NB4 (cell line): ENCODE results near the gene EEF1AKMT2.

ENCODE experiments used
- DNase-seq: peaks from one replicate; pipeline ENCODE4 v3.0.0; 2010; ENCODE audit warnings: low read depth
- H3K4me3 ChIP-seq: one replicate; pipeline ENCODE4 v1.5.1; 2011; ENCODE audit warnings: mild to moderate bottlenecking, low read depth, low read length, moderate library complexity
- CTCF ChIP-seq: IDR thresholded peaks from one replicate; pipeline ENCODE4 v1.5.1; 2012; ENCODE audit warnings: low read depth, low read length
- MAX ChIP-seq: IDR thresholded peaks from 2 replicates; pipeline ENCODE4 v1.6.1; 2011; ENCODE audit warnings: low read depth, low read length
- MYC ChIP-seq: IDR thresholded peaks from 2 replicates; pipeline ENCODE4 v1.6.1; 2011; ENCODE audit warnings: low read depth, low read length
- POLR2A ChIP-seq: IDR thresholded peaks from 2 replicates; pipeline ENCODE4 v1.6.1; 2011; ENCODE audit warnings: mild to moderate bottlenecking; ENCODE audit not compliant: insufficient read length; ENCODE audit errors: extremely low read depth

EEF1AKMT2 gene

GRCh38 chr10:124727361-124727960 is 64.2 kb downstream of the EEF1AKMT2 start:
- TF ChIP-seq MYC (no peak), MAX (no peak), POLR2A (no peak), CTCF (no peak)
- no peak overlapping the region for H3K4me3 ChIP-seq

GRCh38 chr10:124725791-124726190 is 65.9 kb downstream of the EEF1AKMT2 start:
- DNase-seq = no peak
- TF ChIP-seq CTCF = no peak
- TF ChIP-seq MAX = no peak
- no peak for TF ChIP-seq POLR2A
- no peak for TF ChIP-seq MYC
- no peak overlapping the region for H3K4me3 ChIP-seq

More at GRCh38 chr10:124727361-124727960, 64.2 kb downstream of the EEF1AKMT2 start:
- no peak for DNase-seq

GRCh38 chr10:124725171-124725631 is 66.5 kb downstream of the EEF1AKMT2 start:
- no peak overlapping the region for H3K4me3 ChIP-seq
- DNase-seq = no peak
- TF ChIP-seq POLR2A (no peak), CTCF (no peak), MAX (no peak), MYC (no peak)

- no peak for DNase-seq
- H3K4me3 ChIP-seq = no peak overlapping the region
Measured at GRCh38 chr10:124724279-124725027, 67.2 kb downstream of the EEF1AKMT2 start.

GRCh38 chr10:124723826-124724225 is 67.9 kb downstream of the EEF1AKMT2 start:
- no peak for DNase-seq
- TF ChIP-seq MYC (no peak), POLR2A (no peak), MAX (no peak), CTCF (no peak)
- H3K4me3 ChIP-seq = no peak overlapping the region

More at GRCh38 chr10:124724279-124725027, 67.2 kb downstream of the EEF1AKMT2 start:
- no peak for TF ChIP-seq CTCF
- TF ChIP-seq POLR2A = no peak
- TF ChIP-seq MYC = no peak
- no peak for TF ChIP-seq MAX
